OCI-LY1 (cell line): ENCODE measurements around the gene CNDP1.

Source experiments
- CTCF ChIP-seq: fragments of 200-600 bp; sonication (generic), shearing (Covaris generic); IDR thresholded peaks from 2 replicates; pipeline ENCODE4 v1.5.1; 2017; ENCODE audit warnings: mild to moderate bottlenecking, antibody characterized with exemption, low read length, moderate library complexity, mixed read lengths
- EZH2 ChIP-seq: fragments of 200-600 bp; sonication (generic), shearing (Covaris generic); IDR thresholded peaks from 2 replicates; pipeline ENCODE4 v1.8.0; 2017; ENCODE audit warnings: borderline replicate concordance, mixed run types, mild to moderate bottlenecking, antibody characterized with exemption, low read length, moderate library complexity, mixed read lengths

- TF ChIP-seq CTCF (no peak), EZH2 (no peak)
These were observed 96.5 kb downstream of the CNDP1 start for GRCh38 chr18:74630804-74631203.
